GM21515 (cell line): Measurements from ENCODE around the gene SCEL.
"Not testable (repeated sequence)": the region's sequence is repeated elsewhere in the genome, so short reads cannot be mapped to it uniquely, and the experiment has no call there.

ENCODE experiments used
- ATAC-seq: cut with Tn5 transposase; IDR thresholded peaks from one replicate; pipeline ENCODE4 v1.9.1; 2021; ENCODE audit not compliant: unreplicated experiment

Gene SCEL

GRCh38 chr13:77535448-77535847 lies at the start of gene SCEL:
Gene SCEL (plus strand): TSS chr13:77535706. CDS start chr13:77555876, 20,170 bp downstream.
- ATAC-seq: no peak

GRCh38 chr13:77489566-77490337 lies 45.8 kb upstream of the SCEL start:
- no peak for ATAC-seq

- no peak for ATAC-seq
Observed at GRCh38 chr13:77492982-77493381, 42.5 kb upstream of the SCEL start.

- ATAC-seq: no peak
Observed at GRCh38 chr13:77494226-77494625, 41.3 kb upstream of the SCEL start.

- ATAC-seq: no peak
Observed at GRCh38 chr13:77497350-77497749, 38.2 kb upstream of the SCEL start.

GRCh38 chr13:77497835-77498234 lies 37.7 kb upstream of the SCEL start:
- no peak for ATAC-seq

GRCh38 chr13:77502104-77502720 lies 33.3 kb upstream of the SCEL start:
- ATAC-seq: peak; percentile 88

GRCh38 chr13:77503398-77503797 lies 32.1 kb upstream of the SCEL start:
- ATAC-seq: no peak

GRCh38 chr13:77506874-77507273 lies 28.6 kb upstream of the SCEL start:
- no peak for ATAC-seq

- ATAC-seq: no peak
Observed at GRCh38 chr13:77507931-77508776, 27.4 kb upstream of the SCEL start.

- ATAC-seq: no peak
Observed at GRCh38 chr13:77508959-77509620, 26.4 kb upstream of the SCEL start.

GRCh38 chr13:77510156-77510555 lies 25.4 kb upstream of the SCEL start:
- no peak for ATAC-seq

GRCh38 chr13:77511552-77511951 lies 24.0 kb upstream of the SCEL start:
- no peak for ATAC-seq

GRCh38 chr13:77513719-77514335 lies 21.7 kb upstream of the SCEL start:
- peak; percentile 85 for ATAC-seq

- ATAC-seq: peak; percentile 83
Observed at GRCh38 chr13:77514336-77514726, 21.2 kb upstream of the SCEL start.

- ATAC-seq: no peak
Observed at GRCh38 chr13:77515785-77516184, 19.7 kb upstream of the SCEL start.

- no peak for ATAC-seq
Observed at GRCh38 chr13:77516342-77516789, 19.1 kb upstream of the SCEL start.

GRCh38 chr13:77518266-77518665 lies 17.2 kb upstream of the SCEL start:
- no peak for ATAC-seq

GRCh38 chr13:77519396-77519795 lies 16.1 kb upstream of the SCEL start:
- ATAC-seq: not testable (repeated sequence)

- no peak for ATAC-seq
Observed at GRCh38 chr13:77519808-77520207, 15.7 kb upstream of the SCEL start.

GRCh38 chr13:77521194-77521593 lies 14.3 kb upstream of the SCEL start:
- ATAC-seq: no peak
